Measurements from ENCODE around the gene CTDSP2.
"Not testable (repeated sequence)": the region's sequence is repeated elsewhere in the genome, so short reads cannot be mapped to it uniquely, and the experiment has no call there.

Gene CTDSP2

GRCh38 chr12:57881475-57881874 is 34.9 kb upstream of the CTDSP2 start:
- no peak overlapping the region for H3K4me3 ChIP-seq (ENCODE audit: low read length)
- TF ChIP-seq CTCF (IDR thresholded peaks at IDR 0.05; ENCODE audit: insufficient read depth, low read depth, low read length, missing control alignments) = no peak
- no peak for DNase-seq (ENCODE audit: low read depth)

- DNase-seq (ENCODE audit: low read depth); H3K4me3 ChIP-seq (ENCODE audit: low read length): not testable (repeated sequence)
These were observed 34.5 kb upstream of the CTDSP2 start for GRCh38 chr12:57881035-57881434.

GRCh38 chr12:57877876-57878275 is 31.3 kb upstream of the CTDSP2 start:
- no peak for TF ChIP-seq CTCF (IDR thresholded peaks at IDR 0.05; ENCODE audit: insufficient read depth, low read depth, low read length, missing control alignments)
- no peak for DNase-seq (ENCODE audit: low read depth)
- H3K4me3 ChIP-seq (ENCODE audit: low read length) = no peak overlapping the region

- DNase-seq (ENCODE audit: low read depth) = no peak
- H3K4me3 ChIP-seq (ENCODE audit: low read length) = no peak overlapping the region
- no peak for TF ChIP-seq CTCF (IDR thresholded peaks at IDR 0.05; ENCODE audit: insufficient read depth, low read depth, low read length, missing control alignments)
These were observed 29.4 kb upstream of the CTDSP2 start for GRCh38 chr12:57875753-57876547.

GRCh38 chr12:57874166-57875108 is 27.9 kb upstream of the CTDSP2 start:
- H3K4me3 ChIP-seq (ENCODE audit: low read length) = no peak overlapping the region
- no peak for TF ChIP-seq CTCF (IDR thresholded peaks at IDR 0.05; ENCODE audit: insufficient read depth, low read depth, low read length, missing control alignments)
- no peak for DNase-seq (ENCODE audit: low read depth)

GRCh38 chr12:57872362-57872761 is 25.8 kb upstream of the CTDSP2 start:
- DNase-seq (ENCODE audit: low read depth) = no peak
- no peak overlapping the region for H3K4me3 ChIP-seq (ENCODE audit: low read length)
- no peak for TF ChIP-seq CTCF (IDR thresholded peaks at IDR 0.05; ENCODE audit: insufficient read depth, low read depth, low read length, missing control alignments)

GRCh38 chr12:57869927-57870318 is 23.4 kb upstream of the CTDSP2 start:
- TF ChIP-seq CTCF (IDR thresholded peaks at IDR 0.05; ENCODE audit: insufficient read depth, low read depth, low read length, missing control alignments) = no peak
- DNase-seq (ENCODE audit: low read depth) = no peak
- H3K4me3 ChIP-seq (ENCODE audit: low read length) = no peak overlapping the region
